Stimulated activated CD4-positive, alpha-beta T cell treated with anti-CD3 and anti-CD28 coated beads, Interleukin-1b, Interleukin-23, amount 100 ng/mL, for 4 hours (primary cell): ENCODE results near the gene ABITRAM.
"Not testable (repeated sequence)": the region's sequence is repeated elsewhere in the genome, so short reads cannot be mapped to it uniquely, and the experiment has no call there.

Experiments used
- DNase-seq, 2 donors: peaks; one replicate each; pipeline ENCODE4 v3.0.0-alpha.2; 2020; ENCODE audit warnings: low read depth in 2 of 2

Gene ABITRAM, protein sequence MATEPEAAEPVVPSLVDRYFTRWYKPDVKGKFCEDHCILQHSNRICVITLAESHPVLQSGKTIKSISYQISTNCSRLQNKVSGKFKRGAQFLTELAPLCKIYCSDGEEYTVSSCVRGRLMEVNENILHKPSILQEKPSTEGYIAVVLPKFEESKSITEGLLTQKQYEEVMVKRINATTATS

DNA sequence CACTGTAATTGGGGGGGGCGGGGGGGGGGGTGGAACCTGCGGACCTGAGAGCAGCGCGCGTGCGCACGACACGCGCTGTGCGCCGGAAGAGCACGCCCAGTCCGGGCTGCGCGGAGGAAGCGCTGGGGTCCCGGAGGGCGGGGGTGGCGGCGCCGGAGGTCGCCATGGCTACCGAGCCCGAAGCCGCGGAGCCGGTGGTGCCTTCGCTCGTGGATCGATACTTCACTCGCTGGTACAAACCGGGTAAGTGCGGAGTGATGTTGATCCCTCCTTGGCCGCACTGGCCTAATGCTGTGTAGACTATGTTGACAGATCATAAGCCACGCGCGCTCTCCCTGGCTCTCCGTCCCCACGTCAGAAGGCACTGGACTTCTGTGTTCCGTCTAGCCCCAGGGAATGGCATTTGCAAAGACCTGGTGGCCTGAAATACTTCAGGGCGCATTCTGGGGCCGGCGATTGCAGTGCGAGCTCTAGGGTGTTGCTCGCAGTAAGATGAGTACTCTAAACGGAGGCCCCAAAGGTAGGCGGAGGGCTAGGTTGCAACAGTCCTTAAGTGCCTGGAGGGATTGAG is at the start of gene ABITRAM:
Gene ABITRAM, plus strand, starts transcription at position 78 of the 571 bp plus-strand sequence. Its CDS starts 87 bp downstream, at position 165.
- DNase-seq: peak; percentile 61 to 69

DNA sequence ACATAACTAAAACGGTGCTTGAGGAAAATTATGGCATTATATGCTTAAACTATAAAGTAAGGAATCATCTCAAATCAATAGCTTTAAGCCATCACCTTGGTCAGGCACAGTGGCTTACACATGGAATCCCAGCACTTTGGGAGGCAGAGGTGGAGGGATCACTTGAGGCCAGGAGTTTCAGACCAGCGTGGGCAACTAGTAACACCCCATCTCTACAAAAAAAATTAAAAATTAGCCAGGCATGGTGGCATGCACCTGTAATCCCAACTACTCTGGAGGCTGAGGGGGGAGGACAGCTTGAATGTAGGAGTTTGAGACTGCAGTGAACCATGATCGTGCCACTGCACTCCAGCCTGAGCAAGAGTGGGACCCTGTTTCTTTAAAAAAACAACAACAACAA is 49.5 kb upstream of the ABITRAM start:
- no peak for DNase-seq

DNA sequence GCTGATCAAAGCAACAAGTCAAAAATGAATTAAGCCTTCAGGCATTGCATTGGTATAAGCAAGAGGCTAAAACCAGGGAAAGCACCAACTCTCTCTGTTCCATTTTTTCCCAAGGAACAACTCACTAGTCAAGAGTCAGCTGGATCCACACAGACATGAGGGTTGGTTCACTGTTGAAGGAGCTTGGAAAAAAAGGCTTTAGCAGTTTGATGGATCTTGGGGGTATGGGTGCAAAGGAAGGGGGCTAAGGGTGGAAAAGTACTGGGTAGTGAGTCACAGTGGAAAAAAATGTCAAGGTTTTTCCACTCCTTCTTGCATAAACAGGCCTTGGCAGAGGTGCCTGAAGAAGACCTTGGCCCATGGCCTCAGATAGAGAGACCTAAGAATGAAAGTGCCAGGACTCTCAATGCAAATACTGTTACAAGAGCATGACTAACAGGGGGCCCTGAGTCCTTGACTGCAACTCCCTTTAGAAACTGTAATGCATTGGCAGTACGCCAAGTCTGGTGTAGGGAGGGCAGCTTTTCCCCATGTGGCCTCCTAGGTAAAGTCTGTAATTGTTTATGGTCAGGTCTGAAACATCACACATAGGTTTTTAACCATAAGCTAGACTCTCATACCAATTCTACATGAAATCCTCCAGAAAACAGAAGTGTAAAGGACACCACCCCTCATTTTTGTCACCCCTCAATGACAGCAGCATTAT is 48.4 kb upstream of the ABITRAM start:
- peak in 1 of 2 donors; percentile 3 for DNase-seq

DNA sequence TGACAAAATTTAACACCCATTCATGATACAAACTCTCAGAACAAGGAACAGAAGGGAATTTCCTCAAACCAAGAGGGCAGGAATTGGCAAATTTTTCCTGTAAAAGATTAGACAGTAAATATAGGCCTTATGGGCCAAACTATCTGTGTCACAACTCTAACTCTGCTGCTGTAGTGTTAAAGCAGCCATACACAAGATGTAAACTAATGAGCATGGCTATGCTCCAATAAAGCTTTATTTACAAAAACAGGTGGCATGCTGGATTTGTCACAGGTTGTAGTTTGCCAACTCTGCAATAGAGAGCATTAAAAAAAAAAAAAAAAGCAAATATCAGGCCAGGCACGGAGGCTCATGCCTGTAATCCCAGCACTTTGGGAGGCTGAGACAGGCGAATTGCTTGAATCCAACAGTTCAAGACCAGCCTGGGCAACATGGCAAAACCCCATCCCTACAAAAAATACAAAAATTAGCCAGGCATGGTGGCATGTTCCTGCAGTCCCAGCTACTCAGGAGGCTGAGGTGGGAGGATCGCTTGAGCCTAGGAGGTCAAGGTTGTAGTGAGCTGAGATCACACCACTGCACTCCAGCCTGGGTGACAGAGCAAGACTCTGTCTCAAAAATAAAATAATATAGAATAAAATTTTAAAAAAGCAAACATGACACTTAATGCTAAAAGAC is 47.5 kb upstream of the ABITRAM start:
- not testable (repeated sequence) for DNase-seq

DNA sequence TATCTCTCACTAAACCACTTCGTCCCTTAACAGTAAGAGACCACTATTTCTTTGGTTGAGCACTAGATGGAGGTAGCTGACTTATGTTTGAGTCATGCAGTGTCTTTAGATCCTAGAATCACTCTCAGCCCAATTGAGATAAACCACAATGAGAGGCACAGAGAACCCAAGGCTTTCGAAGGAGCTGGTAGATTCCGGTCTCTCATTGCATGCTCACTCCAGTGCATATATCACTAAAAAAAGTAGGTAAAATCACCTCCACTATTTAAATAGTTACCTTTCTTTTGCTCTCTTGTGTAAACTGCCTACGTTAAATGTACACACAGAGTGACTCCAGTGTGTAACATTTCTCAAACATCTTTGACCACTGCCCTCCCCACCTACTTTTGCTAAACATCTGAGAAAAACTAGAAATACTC is 44.5 kb upstream of the ABITRAM start:
- no peak for DNase-seq

DNA sequence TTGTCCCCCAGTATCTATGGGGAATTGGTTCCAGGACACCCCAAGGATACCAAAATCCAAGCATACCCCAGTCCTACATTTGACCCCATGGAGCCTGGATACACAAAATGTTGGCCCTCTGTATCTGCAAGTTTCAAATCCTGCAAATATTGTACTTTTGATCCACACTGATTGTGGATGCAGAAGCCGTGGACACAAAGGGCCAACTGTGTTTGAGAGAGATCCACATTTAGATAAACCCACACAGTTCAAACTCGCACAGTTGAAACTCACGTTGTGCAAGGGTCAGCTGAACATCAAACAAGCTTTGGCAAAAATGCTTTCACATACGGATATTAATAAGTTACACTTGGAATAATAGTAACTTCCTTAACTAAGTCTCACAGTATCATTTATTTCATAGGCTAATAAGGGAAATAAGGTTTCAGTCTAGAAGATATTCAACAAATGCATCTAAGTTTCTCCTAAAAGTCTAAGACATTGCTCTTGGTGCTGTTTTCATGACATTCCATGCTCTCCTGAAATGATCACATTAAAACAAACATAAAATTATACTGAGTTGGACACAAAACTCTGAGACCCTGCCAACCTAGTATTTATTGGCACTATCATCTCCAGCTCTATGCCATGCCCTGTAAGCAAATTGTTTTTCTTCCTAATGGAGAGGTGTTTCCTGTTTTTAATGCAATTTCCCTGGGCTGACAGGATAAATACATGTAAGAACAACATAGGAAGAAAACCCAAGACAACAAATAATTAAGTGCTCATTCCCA is 39.8 kb upstream of the ABITRAM start:
- DNase-seq: no peak

DNA sequence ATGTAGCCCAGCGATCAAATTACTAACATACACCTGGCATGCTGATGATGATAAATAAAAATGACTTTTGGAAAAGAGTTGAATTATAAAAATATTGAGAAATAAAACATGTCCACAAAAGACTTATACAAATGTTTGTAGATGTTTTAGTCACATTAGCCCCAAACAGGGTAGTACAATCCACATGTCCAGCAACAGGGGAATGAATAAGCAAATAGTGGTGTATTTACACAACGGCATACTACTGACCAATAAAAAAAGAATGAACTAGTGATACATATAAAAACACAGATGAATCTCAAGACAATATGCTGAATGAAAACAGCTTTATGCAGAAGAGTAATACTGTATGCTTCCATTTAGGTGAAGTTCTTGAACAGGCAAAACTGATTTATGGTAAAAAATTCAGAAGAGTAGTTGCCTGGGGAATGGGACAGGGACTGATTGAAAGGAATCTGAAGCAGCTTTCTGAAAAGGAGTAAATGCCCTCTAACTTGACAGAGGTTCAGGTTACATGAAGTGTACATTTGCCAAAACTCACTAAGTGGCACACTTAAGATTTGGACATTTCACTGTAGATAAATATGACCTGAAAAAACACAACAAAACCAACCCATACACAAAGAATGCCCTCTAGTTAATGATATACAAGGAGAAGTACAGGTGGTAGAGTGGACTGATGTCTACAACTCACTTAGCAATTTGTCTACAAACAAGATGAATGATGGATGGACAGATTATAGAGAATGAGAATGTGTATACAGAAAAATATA is 36.7 kb upstream of the ABITRAM start:
- DNase-seq: no peak

DNA sequence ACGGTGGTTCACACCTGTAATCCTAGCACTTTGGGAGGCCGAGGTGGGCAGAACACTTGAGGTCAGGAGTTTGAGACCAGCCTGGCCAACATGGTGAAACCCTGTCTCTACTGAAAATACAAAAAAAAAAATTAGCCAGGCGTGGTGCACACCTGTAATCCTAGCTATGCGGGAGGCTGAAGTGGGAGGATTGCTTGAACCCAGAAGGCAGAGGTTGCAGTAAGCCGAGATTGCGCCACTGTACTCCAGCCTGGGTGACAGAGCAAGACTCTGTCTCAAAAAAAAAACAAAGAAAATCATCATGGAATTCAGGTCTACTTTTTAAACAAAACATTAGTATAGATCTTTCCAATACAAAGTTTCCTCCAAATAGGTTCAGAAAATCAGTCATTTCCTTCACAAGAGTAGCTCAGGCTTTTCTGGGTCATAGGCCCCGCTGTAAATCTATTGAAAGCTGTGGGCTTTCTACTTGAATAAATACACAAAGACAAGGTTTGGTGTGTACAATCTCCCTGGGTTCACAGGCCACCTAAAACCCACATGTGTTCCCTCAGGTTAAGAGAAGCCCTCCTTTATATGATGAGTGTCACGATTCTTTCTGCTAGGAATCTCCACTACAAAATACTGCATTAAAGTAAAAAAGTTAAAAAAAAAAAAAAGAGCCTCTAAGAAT is 35.0 kb upstream of the ABITRAM start:
- DNase-seq: not testable (repeated sequence)

DNA sequence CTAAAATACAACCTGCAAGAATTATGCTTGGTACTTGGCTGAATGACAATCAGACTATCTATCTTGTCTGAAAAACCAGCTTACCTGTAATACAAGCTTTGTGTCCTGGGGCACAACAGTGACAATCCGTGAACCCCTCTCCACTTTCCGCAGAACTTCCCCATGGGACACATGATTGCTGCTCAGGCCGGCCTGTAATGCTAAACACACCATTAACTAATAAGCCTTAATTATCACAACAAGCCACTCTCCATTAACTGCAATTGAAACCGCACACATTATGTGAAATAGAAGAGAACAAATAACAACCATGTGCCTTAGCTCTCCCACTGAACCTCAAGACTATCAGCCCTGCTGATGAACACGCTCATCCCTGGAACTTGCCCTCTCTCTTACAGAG is 34.0 kb upstream of the ABITRAM start:
- DNase-seq: no peak

DNA sequence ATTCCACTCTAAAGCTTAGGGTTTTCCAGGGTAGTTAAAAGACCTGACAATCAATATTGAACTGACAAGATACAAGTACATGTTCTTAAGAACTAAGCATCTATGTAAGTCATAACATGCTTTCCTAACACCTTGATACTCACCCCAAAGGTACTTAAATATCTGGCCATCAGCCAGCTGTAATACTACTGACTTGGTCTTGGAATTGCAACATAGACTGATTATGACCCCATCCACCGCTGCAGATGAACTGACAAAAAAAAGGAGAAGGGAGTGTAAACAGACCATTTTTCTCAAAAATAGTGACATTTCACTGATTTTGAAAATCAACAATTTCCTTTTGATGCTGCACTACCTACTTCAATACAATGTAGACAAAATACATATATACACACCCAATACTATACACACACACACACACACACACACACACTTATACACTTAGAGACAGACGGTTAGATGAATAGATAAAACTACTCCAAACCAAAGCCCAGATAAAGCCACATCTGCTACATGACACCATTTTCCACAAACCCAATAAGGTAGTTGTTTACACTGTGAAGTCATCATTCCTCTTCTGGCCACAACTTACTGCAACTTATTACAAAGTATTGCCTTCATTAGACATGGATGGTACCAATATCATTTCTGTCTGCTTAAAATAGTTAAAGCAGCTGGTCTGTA is 30.6 kb upstream of the ABITRAM start:
- no peak for DNase-seq

DNA sequence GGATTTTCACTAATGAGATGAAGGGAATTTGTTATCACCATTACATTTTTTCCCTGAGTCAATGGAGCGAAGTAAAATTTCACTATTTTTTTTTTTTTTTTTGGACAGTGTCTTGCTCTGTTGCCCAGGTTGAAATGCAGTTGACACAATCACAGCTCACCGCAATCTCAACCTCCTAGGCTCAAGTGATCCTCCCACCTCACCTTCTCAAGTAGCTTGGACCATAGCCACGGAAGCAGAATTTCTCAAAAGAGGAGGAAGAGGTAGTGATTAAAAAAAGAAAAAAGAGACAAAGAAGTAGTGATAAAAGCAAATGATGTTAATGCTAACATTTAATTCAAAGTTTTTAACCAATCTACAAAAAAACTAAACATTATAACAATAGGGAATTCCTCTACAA is 30.0 kb upstream of the ABITRAM start:
- no peak for DNase-seq

DNA sequence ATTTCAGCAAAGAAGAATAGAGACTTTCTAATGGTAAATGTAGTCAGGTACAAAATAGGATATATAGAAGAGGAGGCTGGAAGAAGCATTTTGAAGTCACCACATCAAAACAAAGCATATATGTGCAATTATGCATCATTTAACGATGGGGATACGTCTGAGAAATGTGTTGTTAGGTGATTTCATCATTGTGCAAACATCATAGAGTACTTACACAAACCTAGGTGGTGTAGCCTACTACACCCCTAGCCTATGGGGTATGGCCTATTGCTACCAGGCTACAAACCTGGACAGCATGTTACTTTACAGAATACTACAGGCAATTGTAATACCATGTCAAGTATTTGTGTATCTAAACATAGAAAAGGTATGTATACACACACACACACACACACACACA is 28.7 kb upstream of the ABITRAM start:
- DNase-seq: no peak

DNA sequence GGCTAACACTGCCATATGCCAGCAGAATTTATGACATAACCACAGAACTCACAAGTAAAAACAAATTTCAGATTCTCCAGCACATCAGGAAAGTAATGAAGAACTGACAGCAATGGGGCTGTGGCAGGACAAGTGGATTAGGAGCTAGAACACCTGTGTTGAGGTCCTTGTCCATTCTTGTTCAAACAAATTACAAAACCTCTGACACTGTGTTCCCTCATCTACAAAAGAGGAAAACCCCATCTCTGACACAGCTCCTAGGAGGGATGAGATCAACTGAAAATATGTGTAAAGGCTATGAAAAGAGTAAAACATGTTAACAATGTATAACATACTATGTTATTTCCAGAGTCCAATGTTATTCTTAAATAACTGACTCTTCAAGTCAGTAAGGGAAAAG is 23.8 kb upstream of the ABITRAM start:
- no peak for DNase-seq

DNA sequence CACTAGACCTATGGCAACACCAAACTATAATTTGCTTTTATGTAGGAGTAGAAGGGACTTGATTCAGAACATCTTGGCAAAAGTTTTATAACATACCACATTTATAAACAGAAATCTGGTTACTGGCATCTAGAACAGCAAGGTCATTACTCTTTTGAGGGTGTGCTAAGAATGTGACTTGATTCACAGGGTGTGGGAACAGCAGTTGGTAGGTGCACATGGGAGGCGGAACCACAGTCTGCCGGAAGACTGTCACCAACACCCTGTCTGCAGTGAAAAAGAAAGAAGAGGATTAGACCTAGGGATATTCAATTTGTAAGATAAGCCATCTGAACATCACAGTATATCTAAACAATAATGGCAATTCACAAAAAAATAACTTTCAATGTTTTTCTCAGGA is 23.3 kb upstream of the ABITRAM start:
- no peak for DNase-seq

DNA sequence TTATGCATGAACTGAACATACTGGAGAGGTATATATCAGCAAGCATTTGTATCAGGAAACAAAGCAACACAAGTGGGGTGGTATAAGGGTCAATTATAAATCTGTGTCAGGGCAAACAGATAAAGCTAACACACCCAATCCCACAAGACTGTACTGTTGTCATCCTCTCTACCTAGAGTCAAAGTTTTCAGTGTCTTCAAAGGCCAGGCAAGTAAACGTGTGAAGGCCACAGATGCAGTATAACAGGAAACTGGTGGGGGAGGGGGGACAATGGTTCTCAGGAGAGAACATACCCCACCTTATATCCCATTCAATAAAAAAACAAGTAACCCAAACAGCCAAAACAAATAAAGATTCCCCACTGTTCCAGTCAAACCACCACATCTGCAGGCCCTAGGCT is 22.4 kb upstream of the ABITRAM start:
- DNase-seq: no peak

DNA sequence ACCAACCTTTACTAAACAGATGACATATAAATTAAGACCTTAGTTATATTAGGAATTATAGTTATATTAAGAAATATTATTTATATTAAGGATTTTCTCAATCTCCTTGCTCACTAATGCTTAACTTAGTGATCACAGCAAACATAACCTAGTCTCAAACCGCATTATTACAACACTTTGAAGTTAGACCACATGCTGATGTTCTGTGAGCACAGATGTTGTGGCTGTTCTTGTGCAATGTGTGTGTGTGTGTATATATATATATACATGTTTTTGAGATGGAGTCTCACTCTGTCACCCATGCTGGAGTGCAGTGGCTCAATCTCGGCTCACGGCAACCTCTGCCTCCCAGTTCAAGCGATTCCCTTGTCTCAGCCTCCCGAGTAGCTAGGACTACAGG is 20.8 kb upstream of the ABITRAM start:
- no peak for DNase-seq

DNA sequence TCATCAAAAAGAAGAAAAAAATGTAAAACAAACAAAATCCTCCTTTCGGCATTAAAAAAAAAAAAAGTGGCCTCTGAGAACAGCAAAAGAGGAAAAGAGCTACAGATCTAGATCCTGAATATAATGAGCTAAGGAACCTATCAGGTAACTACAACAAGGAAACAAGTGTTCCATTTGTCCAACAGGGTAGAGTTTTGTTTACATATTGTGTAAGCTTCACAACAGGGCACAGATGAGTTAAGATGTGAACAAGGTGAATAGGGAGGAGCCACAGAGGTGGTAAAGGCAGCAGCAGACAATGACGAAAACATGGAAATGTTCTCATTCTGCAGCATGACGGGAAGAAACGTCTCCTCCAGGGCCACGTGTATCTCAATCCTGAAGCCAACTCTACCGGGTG is 14.7 kb upstream of the ABITRAM start:
- DNase-seq: no peak

DNA sequence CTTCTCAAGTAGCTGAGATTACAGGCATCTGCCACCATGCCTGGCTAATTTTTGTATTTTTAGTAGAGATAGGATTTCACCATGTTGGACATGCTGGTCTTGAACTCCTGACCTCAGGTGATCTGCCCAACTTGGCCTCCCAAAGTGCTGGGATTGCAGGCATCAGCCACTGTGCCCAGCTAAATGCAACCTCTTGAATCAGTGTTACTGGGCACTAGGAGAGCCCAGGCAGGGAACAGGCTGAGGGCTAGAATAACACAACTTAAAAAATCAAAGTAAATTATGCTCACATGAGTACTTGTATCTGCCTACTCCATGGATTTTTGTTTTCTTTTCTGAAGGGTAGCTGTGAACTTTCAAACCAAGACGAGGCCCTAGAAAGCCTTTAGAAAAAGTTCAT is 13.8 kb upstream of the ABITRAM start:
- not testable (repeated sequence) for DNase-seq

DNA sequence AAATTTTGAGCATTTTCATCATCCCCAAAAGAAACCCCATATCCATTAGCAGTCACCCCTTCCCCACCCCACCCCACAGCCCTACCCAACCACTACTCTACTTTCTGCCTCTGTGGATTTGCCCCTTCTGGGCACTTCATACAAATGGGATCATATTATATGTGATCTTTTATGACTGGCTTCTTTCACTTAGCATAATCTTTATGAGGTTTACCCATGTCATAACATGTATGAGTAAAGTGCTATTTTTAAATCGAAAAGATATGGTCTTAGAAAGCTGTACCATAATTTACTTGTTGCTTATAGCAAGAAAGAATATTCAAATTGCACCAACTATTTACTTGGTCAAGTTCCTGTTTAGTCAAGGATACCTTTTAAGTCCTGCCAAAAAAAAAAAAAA is 13.0 kb upstream of the ABITRAM start:
- no peak for DNase-seq

DNA sequence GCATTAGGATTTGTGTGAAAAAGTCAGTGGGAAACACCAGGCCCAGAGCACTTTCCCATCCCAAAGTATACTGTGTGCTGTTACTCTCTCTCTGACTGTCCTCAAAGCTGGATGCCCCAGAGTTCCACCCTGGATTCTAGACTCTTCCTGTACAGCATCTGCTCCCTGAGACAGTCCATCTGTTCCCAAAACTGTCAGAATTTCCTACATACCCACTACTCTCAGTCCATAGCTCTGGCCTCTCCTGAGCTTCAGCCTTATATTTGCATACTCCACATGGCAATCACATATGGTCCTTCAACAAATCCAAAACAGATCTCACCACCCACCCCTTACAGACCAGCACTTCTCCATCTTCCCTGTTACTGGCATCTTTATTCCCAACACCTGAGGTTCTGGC is 9.7 kb upstream of the ABITRAM start:
- DNase-seq: no peak
